Esophagus muscularis mucosa (tissue), 4 donors: ENCODE results near the gene SIGLEC11. TPM values are rescaled to one million over a fixed set of nuclear protein-coding genes. Genes with fewer than 3 reads are reported as not detected.
"Not testable (repeated sequence)": the region's sequence is repeated elsewhere in the genome, so short reads cannot be mapped to it uniquely, and the experiment has no call there.

Experiments used
- DNase-seq: peaks from one replicate; pipeline ENCODE4 v3.0.0-alpha.2; 2017; ENCODE audit errors: extremely low spot score
- H3K27ac ChIP-seq, 4 donors: fragments of 200-600 bp; sonication (generic); replicated peaks in 1 of 4; 1 replicate in 3 of 4; 2 replicates in 1 of 4; pipeline ENCODE4 v1.5.1; 2016 to 2019; ENCODE audit warnings: mild to moderate bottlenecking in 1 of 4
- H3K27me3 ChIP-seq, 4 donors: fragments of 200-600 bp; sonication (generic); one replicate each; pipeline versions ENCODE4 v1.5.1 to v1.6.0; 2016 to 2019
- H3K36me3 ChIP-seq, 4 donors: fragments of 200-600 bp; sonication (generic); one replicate each; pipeline ENCODE4 v1.5.1; 2016 to 2019
- H3K4me1 ChIP-seq, 4 donors: fragments of 200-600 bp; sonication (generic); one replicate each; pipeline ENCODE4 v1.5.1; 2016 to 2019
- H3K4me3 ChIP-seq, 4 donors: fragments of 200-600 bp; sonication (generic); 1 replicate in 2 of 4; 2 replicates in 2 of 4; pipeline ENCODE4 v1.5.1; 2016 to 2019; ENCODE audit warnings: mild to moderate bottlenecking in 4 of 4, moderate library complexity in 1 of 4
- H3K9me3 ChIP-seq, 4 donors: fragments of 200-600 bp; sonication (generic); 1 replicate in 3 of 4; 2 replicates in 1 of 4; pipeline ENCODE4 v1.5.1; 2016 to 2019
- CTCF ChIP-seq, 3 experiments: fragments of 200-600 bp in 2 of 3; fragments of 450-650 bp in 1 of 3; sonication (generic) in 2 of 3; IDR thresholded peaks; one replicate each; pipeline ENCODE4 v1.5.1; 2017 to 2019; ENCODE audit warnings: antibody characterized with exemption in 3 of 3, mild to moderate bottlenecking in 2 of 3, moderate library complexity in 1 of 3
- EP300 ChIP-seq: sonication (generic); formaldehyde crosslinking; IDR thresholded peaks from one replicate; pipeline ENCODE4 v1.6.1; 2017; ENCODE audit warnings: antibody characterized with exemption
- POLR2A ChIP-seq: fragments of 450-650 bp; IDR thresholded peaks from one replicate; pipeline ENCODE4 v1.6.1; 2017; ENCODE audit warnings: antibody characterized with exemption, moderate library complexity, mild to moderate bottlenecking, low read depth
- POLR2AphosphoS5 ChIP-seq, 2 donors: sonication (generic); formaldehyde crosslinking; IDR thresholded peaks; one replicate each; pipeline ENCODE4 v1.6.1; 2017; ENCODE audit warnings: antibody characterized with exemption in 2 of 2
- WGBS: methylation state at CpG from one replicate; pipeline ENCODE4 v1.1.5; 2018; 5-methylcytosine and 5-hydroxymethylcytosine counted together
- intact Hi-C: fragments of 100-400 bp; cut with DNase I; formaldehyde crosslinking; loops from one replicate; pipeline ENCODE4 v1.15.1; 2023
- total RNA-seq, 4 donors: library from RNA; depleted of rRNA; stranded (reverse); fragments of >200 nt; gene quantifications; one replicate each; pipeline versions ENCODE4 v1.1.0 to v1.2.1, GENCODE V29; 2016

Gene SIGLEC11
- total RNA-seq, 4 donors from 2014 or later = 0.50 to 2.9 (median 1.4) TPM

GRCh38 chr19:49971991-49972411 is 11.0 kb upstream of the SIGLEC11 start:
- intact Hi-C loops = no loop called here
- peaks cover 3 to 22% (median 19%) of the 10 kb centered on the region in 4 donors for H3K36me3 ChIP-seq
- DNase-seq = no peak
- peaks cover 0 to 28% (median 7%) of the 10 kb centered on the region in 4 donors for H3K27me3 ChIP-seq
- whole genome bisulfite sequencing = 72% methylated on average over 5 of the region's 12 CpGs
- H3K4me3 ChIP-seq = no peak overlapping the region
- H3K9me3 ChIP-seq = no peaks in the 10 kb centered on the region
- TF ChIP-seq CTCF (IDR thresholded peaks at IDR 0.05) = no peak
- TF ChIP-seq EP300 = no peak
- no peak for TF ChIP-seq POLR2AphosphoS5 (IDR thresholded peaks at IDR 0.05)
- no peak for TF ChIP-seq POLR2A
- H3K4me1 ChIP-seq = peaks cover 6 to 12% (median 9%) of the 10 kb centered on the region in 4 donors
- no peak overlapping the region for H3K27ac ChIP-seq

GRCh38 chr19:49969355-49969754 is 8.4 kb upstream of the SIGLEC11 start:
- peaks cover 6 to 12% (median 9%) of the 10 kb centered on the region in 4 donors for H3K4me1 ChIP-seq
- WGBS = no CpG with 5 or more reads among the region's 9 CpGs

DNA sequence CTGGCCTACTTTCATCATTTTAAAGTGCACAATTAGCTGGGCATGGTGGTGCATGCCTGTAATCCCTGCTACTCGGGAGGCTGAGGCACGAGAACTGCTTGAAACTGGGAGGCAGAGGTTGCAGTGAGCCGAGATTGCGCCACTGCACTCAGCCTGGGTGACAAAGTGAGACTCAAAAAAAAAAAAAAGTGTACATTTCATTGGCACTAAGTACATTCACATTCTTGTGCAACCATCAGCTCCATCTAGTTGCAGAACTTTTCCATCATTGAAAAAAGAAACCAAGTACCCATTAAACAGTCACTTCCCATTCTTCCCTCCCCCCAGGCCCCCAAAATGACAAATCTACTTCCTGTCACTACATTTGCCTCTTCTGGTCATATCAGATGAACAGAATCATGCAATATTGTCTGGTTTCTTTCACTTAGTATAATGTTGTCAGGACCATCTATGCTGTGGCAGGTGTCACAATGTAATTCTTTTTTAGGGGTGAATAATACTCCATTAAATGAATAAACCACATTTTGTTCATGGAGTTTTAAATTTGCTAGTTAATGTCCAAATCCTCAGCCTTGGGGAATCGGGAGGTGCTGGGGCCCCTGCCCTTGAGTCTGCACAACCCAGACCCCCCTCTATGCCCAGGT is 7.4 kb upstream of the SIGLEC11 start:
- Histone ChIP-seq H3K36me3 (no peaks in the 10 kb centered on the region), H3K27ac (no peak overlapping the region), H3K9me3 (no peaks in the 10 kb centered on the region), H3K4me1 (peaks cover 6 to 12% (median 9%) of the 10 kb centered on the region in 4 donors), H3K4me3 (no peak overlapping the region), H3K27me3 (peaks cover 0 to 34% (median 7%) of the 10 kb centered on the region in 4 donors)
- intact Hi-C loops = no loop called here
- 70% methylated on average over 5 of the region's 5 CpGs for WGBS
- no peak for TF ChIP-seq CTCF (IDR thresholded peaks at IDR 0.05)
- no peak for TF ChIP-seq POLR2A
- TF ChIP-seq EP300 = no peak
- no peak for TF ChIP-seq POLR2AphosphoS5 (IDR thresholded peaks at IDR 0.05)
- no peak for DNase-seq

More at GRCh38 chr19:49969355-49969754, 8.4 kb upstream of the SIGLEC11 start:
- H3K36me3 ChIP-seq, DNase-seq, H3K27ac ChIP-seq, H3K9me3 ChIP-seq, H3K4me3 ChIP-seq, intact Hi-C loops: not testable (repeated sequence)
- peaks cover 0 to 34% (median 7%) of the 10 kb centered on the region in 4 donors for H3K27me3 ChIP-seq

- intact Hi-C loops, DNase-seq, H3K9me3 ChIP-seq, H3K4me3 ChIP-seq, H3K4me1 ChIP-seq, H3K36me3 ChIP-seq, H3K27ac ChIP-seq: not testable (repeated sequence)
- WGBS = no CpG with 5 or more reads among the region's 12 CpGs
- peaks cover 0 to 18% (median 0%) of the 10 kb centered on the region in 4 donors for H3K27me3 ChIP-seq
These were observed 1.1 kb downstream of the SIGLEC11 start for GRCh38 chr19:49959892-49960291.

GRCh38 chr19:49958596-49958995 is 2.4 kb downstream of the SIGLEC11 start:
- no CpG with 5 or more reads among the region's 13 CpGs for WGBS
- intact Hi-C loops, DNase-seq, H3K36me3 ChIP-seq, H3K4me3 ChIP-seq, H3K9me3 ChIP-seq, H3K27ac ChIP-seq: not testable (repeated sequence)
- Histone ChIP-seq H3K27me3 (peaks cover 0 to 18% (median 0%) of the 10 kb centered on the region in 4 donors), H3K4me1 (peaks cover 6 to 21% (median 16%) of the 10 kb centered on the region in 4 donors)

DNA sequence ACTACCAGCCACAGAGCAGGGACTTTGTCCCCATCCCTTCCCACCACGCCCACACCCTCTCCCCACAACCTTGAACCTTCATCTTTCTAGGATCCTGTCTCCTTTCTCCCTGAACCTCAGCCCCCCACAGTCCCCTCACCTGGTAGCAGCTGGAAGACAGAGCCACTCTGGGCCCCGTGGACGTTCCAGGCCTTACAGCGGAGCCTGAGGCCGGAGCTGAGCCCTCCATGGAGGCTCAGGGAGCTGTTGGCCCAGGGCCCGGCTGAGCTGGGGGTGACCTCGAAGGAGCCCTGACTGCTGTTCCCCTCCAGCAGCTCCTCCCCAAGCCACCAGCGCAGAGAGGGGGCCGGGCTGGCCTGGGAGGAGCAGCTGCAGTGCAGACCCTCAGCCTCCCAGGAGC is 2.8 kb downstream of the SIGLEC11 start:
- H3K9me3 ChIP-seq, H3K4me3 ChIP-seq, H3K36me3 ChIP-seq, H3K27ac ChIP-seq, DNase-seq, intact Hi-C loops: not testable (repeated sequence)
- WGBS = 42% methylated on average over 5 of the region's 9 CpGs
- Histone ChIP-seq H3K27me3 (peaks cover 0 to 18% (median 0%) of the 10 kb centered on the region in 4 donors), H3K4me1 (peaks cover 6 to 24% (median 20%) of the 10 kb centered on the region in 4 donors)
